Measurements from ENCODE around the gene TEC. TPM values are rescaled to one million over a fixed set of nuclear protein-coding genes. Genes with fewer than 3 reads are reported as not detected.
"Not testable (repeated sequence)": the region's sequence is repeated elsewhere in the genome, so short reads cannot be mapped to it uniquely, and the experiment has no call there.

The TEC gene
- total RNA-seq, 5 donors from 2014 or later (not counting 1 experiment from before 2014, with no cell fraction given), result 1.7 to 5.4 (median 2.5) TPM

DNA sequence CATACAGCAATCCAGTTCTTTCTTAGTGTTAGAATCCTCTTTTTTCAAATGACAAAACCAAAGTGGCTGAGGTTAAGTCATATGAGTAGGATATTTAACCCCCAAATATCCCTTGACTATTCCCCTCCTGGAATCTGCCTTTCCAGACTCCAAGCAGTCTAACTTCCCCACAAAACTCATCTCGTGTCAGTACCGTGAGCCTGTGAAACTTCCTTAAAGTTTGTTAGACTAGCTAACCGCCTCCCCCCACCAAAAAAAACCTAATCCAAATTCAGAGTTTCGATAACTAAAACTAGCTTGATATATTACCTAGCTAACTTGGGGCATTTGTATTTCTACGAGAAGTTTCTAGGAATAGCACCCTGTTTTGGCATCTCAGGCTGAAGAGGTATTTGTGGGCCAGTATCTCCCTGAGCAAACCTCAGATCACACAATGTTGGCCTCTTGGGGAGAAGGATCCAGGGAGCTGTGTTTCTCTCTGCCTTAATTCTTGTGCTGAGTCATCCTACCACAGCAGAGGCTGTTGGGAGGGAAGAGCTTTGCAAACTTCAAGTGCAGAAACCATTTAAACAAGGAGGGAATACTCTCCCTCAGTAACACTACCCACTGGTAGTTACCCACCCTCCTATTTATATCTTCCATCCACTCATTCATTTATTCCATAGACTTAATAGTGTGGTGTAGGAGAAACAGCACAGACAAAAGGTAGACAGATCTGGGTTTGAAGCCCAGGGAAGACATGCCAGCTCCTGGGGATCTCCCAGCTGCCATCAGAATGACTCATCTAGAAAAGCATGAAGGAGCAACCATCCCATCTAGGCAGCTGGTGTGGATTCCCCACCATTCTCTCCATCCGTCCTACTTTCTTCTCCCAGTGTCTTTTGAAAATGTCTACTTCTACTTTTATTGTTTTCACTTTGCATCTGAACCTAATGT lies 96.3 kb downstream of the TEC start:
- no peak for ATAC-seq (replicated peaks in 1 of 4)
- DNase-seq, result no peak
- H3K27me3 Mint-ChIP-seq, result no peaks in the 10 kb centered on the region
- Histone ChIP-seq H3K9me3 (no peaks in the 10 kb centered on the region), H3K4me3 (ENCODE audit: control insufficient read depth in 1 of 2, extremely low read depth in 1 of 2, low read length in 1 of 2) (no peak overlapping the region), H3K27me3 (replicated peaks in 1 of 2; ENCODE audit: control insufficient read depth in 2 of 2, extremely low read depth in 1 of 2, insufficient read depth in 2 of 2, low read length in 1 of 2) (no peaks in the 10 kb centered on the region), H3K36me3 (ENCODE audit: control insufficient read depth in 2 of 2, extremely low read depth in 1 of 2, insufficient read depth in 1 of 2, low read length in 1 of 2) (no peaks in the 10 kb centered on the region), H3K4me1 (ENCODE audit: control insufficient read depth in 1 of 2, extremely low read depth in 1 of 2, insufficient read depth in 2 of 2, low read length in 2 of 2) (no peaks in the 10 kb centered on the region), H3K27ac (ENCODE audit: low read length) (no peak overlapping the region)
- POLR2A ChIA-PET, result interaction anchor here in 1 of 2 donors (0.6 kb wide), 1 partner anchor 742 kb away, joined by 3 read pairs; no protein-coding TSS in a partner anchor
- H3K4me1 Mint-ChIP-seq, result no peaks in the 10 kb centered on the region
- no peak overlapping the region for H3K4me3 Mint-ChIP-seq
- CTCF ChIA-PET, result no interaction called here
- H3K36me3 Mint-ChIP-seq, result peaks cover 20% of the 10 kb centered on the region
- WGBS (ENCODE audit: insufficient coverage), result 64% methylated on average over 3 of the region's 6 CpGs
- H3K27ac Mint-ChIP-seq, result no peak overlapping the region
- peaks cover 4 to 10% (median 5%) of the 10 kb centered on the region in 3 donors for H3K9me3 Mint-ChIP-seq

DNA sequence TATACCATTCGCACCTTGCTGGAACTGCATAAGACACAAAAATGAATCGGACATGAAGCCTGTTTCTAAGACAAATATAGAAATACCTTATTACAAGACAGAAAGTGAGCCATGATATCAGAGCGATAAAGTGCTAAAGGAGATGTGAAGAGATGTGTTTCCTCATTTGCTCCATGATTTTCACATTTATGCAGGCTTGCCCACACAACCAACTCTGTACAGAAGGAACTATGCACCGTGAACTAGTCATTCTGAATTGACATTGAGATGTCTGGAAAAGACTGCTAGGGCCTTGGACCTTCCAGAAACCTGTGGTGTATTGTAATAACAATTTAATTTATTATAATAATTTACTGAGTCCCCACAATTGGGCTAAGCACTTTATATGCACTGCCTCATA lies 97.0 kb downstream of the TEC start:
- DNase-seq (no peak), ATAC-seq (replicated peaks in 1 of 4) (no peak)
- Histone ChIP-seq H3K27ac (ENCODE audit: low read length) (no peak overlapping the region), H3K27me3 (replicated peaks in 1 of 2; ENCODE audit: control insufficient read depth in 2 of 2, extremely low read depth in 1 of 2, insufficient read depth in 2 of 2, low read length in 1 of 2) (no peaks in the 10 kb centered on the region), H3K36me3 (ENCODE audit: control insufficient read depth in 2 of 2, extremely low read depth in 1 of 2, insufficient read depth in 1 of 2, low read length in 1 of 2) (no peaks in the 10 kb centered on the region), H3K4me3 (ENCODE audit: control insufficient read depth in 1 of 2, extremely low read depth in 1 of 2, low read length in 1 of 2) (no peak overlapping the region), H3K4me1 (ENCODE audit: control insufficient read depth in 1 of 2, extremely low read depth in 1 of 2, insufficient read depth in 2 of 2, low read length in 2 of 2) (no peaks in the 10 kb centered on the region), H3K9me3 (no peaks in the 10 kb centered on the region)
- Mint-ChIP-seq H3K27me3 (no peaks in the 10 kb centered on the region), H3K36me3 (peaks cover 21% of the 10 kb centered on the region), H3K9me3 (peaks cover 0 to 4% (median 0%) of the 10 kb centered on the region in 3 donors), H3K27ac (no peak overlapping the region), H3K4me3 (no peak overlapping the region), H3K4me1 (no peaks in the 10 kb centered on the region)
- ChIA-PET POLR2A (interaction anchor here in 1 of 2 donors (0.6 kb wide), 1 partner anchor 743 kb away, joined by 3 read pairs; no protein-coding TSS in a partner anchor), CTCF (no interaction called here)
- WGBS (ENCODE audit: insufficient coverage), result no CpG with 5 or more reads among the region's 4 CpGs

DNA sequence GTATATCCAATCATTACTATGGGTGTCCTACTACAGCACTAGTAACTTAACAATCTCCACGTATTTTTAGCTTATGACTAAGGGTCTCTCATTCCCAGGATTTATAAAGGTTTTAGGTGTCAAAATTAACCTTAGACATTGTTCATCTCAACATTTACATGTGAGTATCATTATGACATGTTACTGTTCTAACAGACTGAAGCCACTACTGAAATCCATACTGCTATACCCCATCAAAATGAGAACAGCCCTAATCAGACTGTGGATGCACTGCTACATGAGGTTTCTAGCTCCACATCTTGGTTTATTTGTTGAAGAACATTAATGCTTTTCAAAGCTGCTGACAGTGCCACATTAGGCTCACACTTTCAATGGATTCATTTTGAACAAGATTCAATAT lies 100.0 kb downstream of the TEC start:
- H3K36me3 ChIP-seq (ENCODE audit: control insufficient read depth in 2 of 2, extremely low read depth in 1 of 2, insufficient read depth in 1 of 2, low read length in 1 of 2), result peaks cover 2 to 4% of the 10 kb centered on the region in 2 donors
- H3K4me1 ChIP-seq (ENCODE audit: control insufficient read depth in 1 of 2, extremely low read depth in 1 of 2, insufficient read depth in 2 of 2, low read length in 2 of 2), result no peaks in the 10 kb centered on the region
- Mint-ChIP-seq H3K27me3 (no peaks in the 10 kb centered on the region), H3K27ac (no peak overlapping the region), H3K36me3 (peaks cover 22% of the 10 kb centered on the region), H3K9me3 (no peaks in the 10 kb centered on the region), H3K4me1 (no peaks in the 10 kb centered on the region), H3K4me3 (no peak overlapping the region)
- H3K4me3 ChIP-seq (ENCODE audit: control insufficient read depth in 1 of 2, extremely low read depth in 1 of 2, low read length in 1 of 2), result no peak overlapping the region
- H3K9me3 ChIP-seq, result no peaks in the 10 kb centered on the region
- no CpG with 5 or more reads among the region's 1 CpG for WGBS (ENCODE audit: insufficient coverage)
- ChIA-PET CTCF (no interaction called here), POLR2A (no interaction called here)
- H3K27me3 ChIP-seq (replicated peaks in 1 of 2; ENCODE audit: control insufficient read depth in 2 of 2, extremely low read depth in 1 of 2, insufficient read depth in 2 of 2, low read length in 1 of 2), result no peaks in the 10 kb centered on the region
- H3K27ac ChIP-seq (ENCODE audit: low read length), result no peak overlapping the region
- DNase-seq (no peak), ATAC-seq (replicated peaks in 1 of 4) (no peak)

DNA sequence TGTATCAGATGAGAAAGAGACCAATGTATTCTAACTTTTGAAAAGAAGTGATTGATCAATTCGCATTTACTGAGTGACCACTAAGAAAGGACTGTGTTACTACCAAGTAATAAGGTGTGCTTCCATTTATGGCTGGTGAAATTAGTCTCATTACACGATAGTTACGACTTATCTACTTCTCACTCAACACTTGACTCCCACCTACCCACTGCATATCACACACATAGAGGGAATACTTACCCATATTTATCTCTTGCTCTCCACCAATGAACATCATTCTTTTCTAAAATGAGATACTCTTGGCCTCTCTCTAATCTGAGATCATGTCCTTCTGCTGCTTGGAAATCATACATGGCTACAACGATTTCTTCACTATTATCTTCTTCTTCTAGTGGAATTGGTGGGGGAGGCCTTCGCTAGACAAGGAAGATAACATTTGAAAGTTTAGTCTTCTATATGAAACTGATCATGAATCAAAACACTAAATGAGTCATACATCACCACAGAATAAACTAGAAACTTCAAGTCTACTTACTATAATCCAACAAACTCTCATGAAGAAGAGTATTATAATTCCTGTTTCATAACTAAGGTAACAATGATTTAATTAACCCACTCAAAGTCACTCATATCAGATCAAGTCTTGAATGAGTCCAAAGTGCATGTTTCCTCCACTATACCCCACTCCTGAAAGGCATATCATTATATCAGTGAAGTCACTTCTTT lies 101.9 kb downstream of the TEC start:
- H3K36me3 Mint-ChIP-seq, result peaks cover 22% of the 10 kb centered on the region
- POLR2A ChIA-PET, result no interaction called here
- no peaks in the 10 kb centered on the region for H3K27me3 Mint-ChIP-seq
- H3K9me3 Mint-ChIP-seq, result no peaks in the 10 kb centered on the region
- peaks cover 0 to 2% (median 0%) of the 10 kb centered on the region in 3 donors for H3K4me1 Mint-ChIP-seq
- Histone ChIP-seq H3K27me3 (replicated peaks in 1 of 2; ENCODE audit: control insufficient read depth in 2 of 2, extremely low read depth in 1 of 2, insufficient read depth in 2 of 2, low read length in 1 of 2) (no peaks in the 10 kb centered on the region), H3K27ac (ENCODE audit: low read length) (no peak overlapping the region), H3K4me1 (ENCODE audit: control insufficient read depth in 1 of 2, extremely low read depth in 1 of 2, insufficient read depth in 2 of 2, low read length in 2 of 2) (no peaks in the 10 kb centered on the region), H3K36me3 (ENCODE audit: control insufficient read depth in 2 of 2, extremely low read depth in 1 of 2, insufficient read depth in 1 of 2, low read length in 1 of 2) (peaks cover 2 to 4% of the 10 kb centered on the region in 2 donors), H3K9me3 (no peaks in the 10 kb centered on the region), H3K4me3 (ENCODE audit: control insufficient read depth in 1 of 2, extremely low read depth in 1 of 2, low read length in 1 of 2) (no peak overlapping the region)
- WGBS (ENCODE audit: insufficient coverage), result 37% methylated on average over 2 of the region's 5 CpGs
- CTCF ChIA-PET, result no interaction called here
- no peak overlapping the region for H3K27ac Mint-ChIP-seq
- H3K4me3 Mint-ChIP-seq, result no peak overlapping the region
- DNase-seq (no peak), ATAC-seq (replicated peaks in 1 of 4) (no peak)

DNA sequence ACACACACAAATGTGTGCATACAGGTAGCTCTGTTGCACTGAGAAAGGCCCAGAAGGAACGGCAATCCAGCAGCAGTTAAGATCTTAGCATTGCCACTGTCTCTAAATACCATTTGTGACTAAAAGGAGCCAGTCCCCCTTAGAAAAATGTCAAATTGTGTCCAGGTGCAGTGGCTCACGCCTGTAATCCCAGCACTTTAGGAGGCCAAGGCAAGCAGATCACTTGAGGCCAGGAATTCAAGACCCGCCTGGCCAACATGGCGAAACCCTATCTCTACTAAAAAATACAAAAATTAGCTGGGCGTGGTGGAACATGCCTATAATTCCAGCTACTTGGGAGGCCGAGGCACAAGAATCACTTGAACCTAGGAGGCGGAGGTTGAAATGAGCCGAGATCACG lies 105.1 kb downstream of the TEC start:
- POLR2A ChIA-PET; H3K4me3 ChIP-seq (ENCODE audit: control insufficient read depth in 1 of 2, extremely low read depth in 1 of 2, low read length in 1 of 2); DNase-seq; H3K4me3 Mint-ChIP-seq; H3K9me3 Mint-ChIP-seq; H3K27me3 ChIP-seq (replicated peaks in 1 of 2; ENCODE audit: control insufficient read depth in 2 of 2, extremely low read depth in 1 of 2, insufficient read depth in 2 of 2, low read length in 1 of 2); H3K27ac Mint-ChIP-seq; H3K27ac ChIP-seq (ENCODE audit: low read length); H3K9me3 ChIP-seq; ATAC-seq (replicated peaks in 1 of 4); H3K27me3 Mint-ChIP-seq; H3K36me3 ChIP-seq (ENCODE audit: control insufficient read depth in 2 of 2, extremely low read depth in 1 of 2, insufficient read depth in 1 of 2, low read length in 1 of 2); H3K4me1 Mint-ChIP-seq; H3K4me1 ChIP-seq (ENCODE audit: control insufficient read depth in 1 of 2, extremely low read depth in 1 of 2, insufficient read depth in 2 of 2, low read length in 2 of 2): not testable (repeated sequence)
- CTCF ChIA-PET, result interaction anchor here (0.6 kb wide), 2 partner anchors 16 to 429 kb away, joined by 3 to 4 read pairs; no protein-coding TSS in a partner anchor
- H3K36me3 Mint-ChIP-seq, result peaks cover 30% of the 10 kb centered on the region
- 96% methylated on average over 3 of the region's 9 CpGs for WGBS (ENCODE audit: insufficient coverage)

DNA sequence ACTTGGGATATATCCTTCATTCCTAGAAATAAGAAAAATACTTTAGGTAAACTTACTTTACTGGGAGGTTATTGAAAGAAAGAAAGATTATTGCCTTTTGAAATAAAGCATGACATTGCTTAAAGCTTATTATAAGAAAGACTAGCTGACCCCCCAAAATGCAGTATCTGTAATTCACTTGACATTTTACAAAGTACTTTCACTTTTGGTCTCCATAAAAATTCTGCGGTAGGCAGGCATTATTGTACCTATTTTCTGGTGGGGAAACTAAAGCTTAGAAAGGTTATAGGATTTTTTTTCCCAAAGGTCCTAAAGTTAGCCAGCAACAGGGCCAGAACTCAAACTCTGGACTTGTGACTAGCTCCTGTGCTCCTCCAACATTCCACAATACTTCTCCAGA lies 105.9 kb downstream of the TEC start:
- Mint-ChIP-seq H3K36me3 (peaks cover 27% of the 10 kb centered on the region), H3K27ac (no peak overlapping the region), H3K4me3 (no peak overlapping the region), H3K27me3 (no peaks in the 10 kb centered on the region), H3K9me3 (no peaks in the 10 kb centered on the region), H3K4me1 (peaks cover 0 to 2% (median 0%) of the 10 kb centered on the region in 3 donors)
- DNase-seq, result no peak
- Histone ChIP-seq H3K4me3 (ENCODE audit: control insufficient read depth in 1 of 2, extremely low read depth in 1 of 2, low read length in 1 of 2) (no peak overlapping the region), H3K4me1 (ENCODE audit: control insufficient read depth in 1 of 2, extremely low read depth in 1 of 2, insufficient read depth in 2 of 2, low read length in 2 of 2) (no peaks in the 10 kb centered on the region), H3K27me3 (replicated peaks in 1 of 2; ENCODE audit: control insufficient read depth in 2 of 2, extremely low read depth in 1 of 2, insufficient read depth in 2 of 2, low read length in 1 of 2) (no peaks in the 10 kb centered on the region), H3K9me3 (no peaks in the 10 kb centered on the region), H3K36me3 (ENCODE audit: control insufficient read depth in 2 of 2, extremely low read depth in 1 of 2, insufficient read depth in 1 of 2, low read length in 1 of 2) (peaks cover 2 to 4% of the 10 kb centered on the region in 2 donors), H3K27ac (ENCODE audit: low read length) (no peak overlapping the region)
- ATAC-seq (replicated peaks in 1 of 4), result no peak
- ChIA-PET POLR2A (no interaction called here), CTCF (interaction anchor here in 1 of 2 donors (0.6 kb wide), 1 partner anchor 15 kb away, joined by 4 read pairs; no protein-coding TSS in a partner anchor)
- WGBS (ENCODE audit: insufficient coverage), result no CpG with 5 or more reads among the region's 1 CpG

All from T-cell (primary cell).